Fibroblast of gingiva (primary cell): ENCODE results near the gene ROMO1.
"Not testable (repeated sequence)": the region's sequence is repeated elsewhere in the genome, so short reads cannot be mapped to it uniquely, and the experiment has no call there.

Experiments used
- DNase-seq: peaks from one replicate; pipeline ENCODE4 v3.0.0-alpha.2; 2011; ENCODE audit warnings: low read depth

Gene ROMO1

DNA sequence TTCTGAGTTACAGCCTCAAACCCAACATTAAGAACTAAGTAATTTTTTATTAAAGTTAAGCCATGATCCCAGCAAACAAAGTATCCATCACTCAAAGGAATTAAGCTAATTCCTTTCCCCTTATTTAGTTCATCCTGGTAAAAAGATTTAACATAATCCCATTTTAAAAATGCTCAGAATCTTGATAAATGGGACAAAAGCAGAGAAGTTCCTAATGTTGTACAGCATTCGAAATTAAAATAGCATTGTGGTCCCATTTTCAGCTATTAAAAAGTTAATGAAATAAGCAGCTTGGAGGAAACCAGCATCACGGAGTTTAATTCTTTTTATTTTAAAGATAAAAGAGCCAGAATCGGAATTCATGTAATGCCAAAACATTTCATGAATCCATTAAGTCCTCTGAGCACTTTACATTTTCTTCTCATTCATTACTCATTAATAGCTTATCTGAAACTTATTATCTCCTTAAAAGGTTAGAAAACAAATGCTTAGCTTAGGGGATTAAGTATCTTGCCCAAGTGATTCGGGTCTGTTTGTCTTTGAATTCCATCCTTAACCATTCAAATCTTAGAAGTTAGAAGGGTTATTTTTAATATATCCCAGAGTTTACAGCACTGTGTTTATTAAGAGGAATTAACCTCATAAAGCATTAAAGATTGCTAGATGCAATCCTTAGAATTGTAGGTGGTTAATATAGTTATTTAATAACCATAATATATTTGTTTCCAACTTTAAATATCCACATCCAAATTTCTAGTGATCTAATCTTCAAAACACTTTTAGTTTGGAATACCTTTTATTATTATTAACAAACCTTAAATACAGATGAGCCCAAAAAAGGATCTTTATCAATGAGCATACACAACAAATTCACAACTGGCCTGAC lies 31.6 kb downstream of the ROMO1 start:
- no peak for DNase-seq

DNA sequence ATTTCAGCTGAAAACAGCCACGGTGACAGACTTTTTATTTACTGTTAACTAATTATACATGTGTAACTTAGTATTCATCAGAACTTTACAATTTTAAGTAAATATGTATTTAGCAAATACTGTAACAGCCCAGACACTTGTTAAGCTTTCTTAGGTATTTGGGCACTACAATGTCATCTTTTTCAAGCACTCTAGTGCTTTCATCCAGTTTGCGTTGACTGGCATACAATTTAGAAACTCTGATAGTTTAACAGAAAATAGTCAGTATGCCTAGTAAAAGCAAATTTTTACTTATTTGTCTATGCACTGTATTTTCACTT lies 32.2 kb downstream of the ROMO1 start:
- no peak for DNase-seq

DNA sequence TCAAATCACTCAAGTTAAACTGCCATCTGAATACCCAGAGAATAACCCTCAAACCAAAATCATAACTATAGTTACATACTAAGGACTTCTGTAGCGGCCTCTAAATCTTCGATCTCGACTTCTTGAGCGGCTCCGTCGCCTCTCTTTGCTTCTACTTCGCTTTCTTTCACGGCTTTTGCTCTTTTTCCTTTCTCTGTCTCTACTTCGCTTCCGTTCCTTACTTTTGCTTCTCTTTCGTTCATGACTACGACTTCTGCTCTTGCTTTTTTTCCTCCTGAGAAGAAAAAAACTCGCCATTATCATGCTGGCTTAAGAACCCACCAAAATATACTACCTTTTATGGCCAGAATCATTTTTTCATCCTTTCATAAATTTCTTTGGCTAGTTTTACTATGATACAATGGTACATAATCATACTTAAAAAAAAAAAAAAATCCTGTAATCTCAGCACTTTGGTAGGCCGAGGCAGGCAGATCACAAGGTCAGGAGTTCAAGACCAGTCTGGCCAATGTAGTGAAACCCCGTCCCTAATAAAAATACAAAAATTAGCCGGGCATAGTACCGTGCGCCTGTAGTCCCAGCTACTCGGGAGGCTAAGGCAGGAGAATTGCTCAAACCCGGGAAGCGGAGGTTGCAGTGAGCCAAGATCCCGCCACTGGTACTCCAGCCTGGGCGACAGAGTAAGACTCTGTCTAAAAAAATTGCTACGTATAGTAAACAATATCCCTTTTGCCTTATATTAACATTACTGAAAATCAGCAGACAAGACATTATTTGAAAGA lies 32.8 kb downstream of the ROMO1 start:
- DNase-seq: no peak

DNA sequence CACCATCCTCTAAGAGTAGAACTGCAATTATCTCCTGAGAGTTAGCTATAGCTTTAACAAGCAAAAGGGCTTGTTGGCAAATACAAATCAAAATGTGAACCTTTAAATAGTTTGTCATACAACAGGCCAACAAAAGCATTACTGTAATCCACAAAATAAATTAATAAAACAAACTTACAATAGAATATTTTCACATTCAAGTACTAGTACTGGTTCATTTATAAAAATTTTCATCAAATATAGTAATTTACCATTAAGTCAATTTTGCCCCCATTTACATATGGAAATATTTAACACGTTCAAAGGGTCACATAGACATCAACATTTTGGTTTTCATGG lies 33.4 kb downstream of the ROMO1 start:
- DNase-seq: no peak

DNA sequence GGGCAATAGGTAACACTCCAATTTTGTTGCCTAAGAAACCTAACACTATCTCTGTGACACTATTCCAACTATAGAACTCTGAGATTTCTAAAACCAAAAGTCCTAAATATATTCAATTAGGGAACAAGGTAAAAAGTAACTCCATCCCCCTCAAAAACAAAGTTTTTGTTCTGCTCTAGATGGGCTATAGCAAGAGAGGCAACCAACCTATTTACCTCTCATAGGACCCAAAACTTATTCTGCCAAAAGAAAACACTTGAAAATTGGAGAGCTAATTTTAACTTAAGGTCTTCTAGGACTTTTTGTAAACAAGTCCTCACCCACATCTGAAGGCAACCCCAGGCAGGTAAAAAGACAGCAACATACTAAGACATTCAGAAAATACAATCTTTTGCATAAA lies 35.2 kb downstream of the ROMO1 start:
- no peak for DNase-seq

DNA sequence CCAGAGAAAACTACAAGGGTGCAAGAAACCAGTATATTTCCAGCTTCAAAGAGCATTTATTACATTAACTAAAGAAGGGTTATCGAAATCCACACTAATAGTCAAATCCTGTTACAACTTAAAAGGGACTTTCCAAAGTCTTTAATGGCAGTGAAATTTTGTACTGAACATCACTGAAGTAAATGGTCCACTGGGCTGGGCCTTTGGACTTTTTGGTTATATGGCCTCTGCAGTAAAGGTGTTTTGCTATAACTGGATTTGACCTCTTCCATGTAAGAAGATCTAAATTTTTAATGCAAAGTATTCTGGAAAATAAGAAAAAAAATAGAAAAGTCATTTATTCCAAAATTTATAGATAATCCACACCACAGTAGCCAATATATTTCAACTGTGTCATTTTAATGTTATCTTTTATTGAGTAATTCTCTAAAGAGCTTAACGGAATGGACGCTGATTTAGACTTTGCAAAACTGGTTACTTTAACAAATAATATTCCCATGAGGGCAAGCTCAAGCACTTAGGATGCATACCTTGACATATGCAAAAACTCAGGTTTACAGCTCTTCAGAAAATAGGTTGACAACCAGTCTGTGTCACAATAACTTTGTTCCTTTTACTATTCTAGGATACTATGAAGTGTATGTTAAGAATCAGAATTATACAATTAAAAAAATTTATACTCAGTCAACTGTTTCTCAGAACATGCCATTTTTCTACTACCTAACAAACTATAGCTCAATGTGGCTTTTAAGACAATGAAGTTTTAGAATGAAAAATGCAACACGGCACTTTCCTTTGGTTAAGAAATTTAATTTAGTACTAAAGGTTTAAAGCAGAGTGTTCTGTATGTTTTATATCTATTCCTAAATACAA lies 35.8 kb downstream of the ROMO1 start:
- no peak for DNase-seq

DNA sequence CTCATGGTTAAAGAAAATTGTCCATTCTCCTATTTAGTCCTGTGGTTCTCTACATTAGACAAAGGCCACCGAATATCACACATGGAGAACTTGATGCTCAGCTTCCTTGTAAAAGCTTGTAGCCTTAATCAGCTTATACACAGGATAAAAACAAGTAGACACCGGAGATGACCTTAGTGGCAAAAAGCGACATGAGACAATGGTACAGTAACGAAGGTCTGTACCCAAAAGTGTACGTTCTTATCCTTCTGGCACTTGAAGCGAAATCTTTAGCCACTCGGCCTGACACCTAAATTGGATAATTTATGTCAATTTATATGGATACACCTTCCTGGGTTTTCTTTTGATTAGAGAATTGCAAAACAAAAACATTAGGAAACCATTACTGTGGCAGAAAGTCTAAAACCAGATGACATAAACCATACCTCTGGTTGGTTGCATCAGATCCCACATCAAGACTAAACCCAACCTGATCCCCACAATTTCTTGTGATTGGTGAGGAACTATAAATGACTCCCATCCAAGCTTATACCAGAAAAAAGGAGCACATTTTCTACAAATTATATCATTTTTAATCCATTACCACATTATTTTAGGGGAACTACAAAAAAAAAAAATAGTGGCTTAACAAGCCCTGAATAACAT lies 36.7 kb downstream of the ROMO1 start:
- peak; percentile 36 for DNase-seq

DNA sequence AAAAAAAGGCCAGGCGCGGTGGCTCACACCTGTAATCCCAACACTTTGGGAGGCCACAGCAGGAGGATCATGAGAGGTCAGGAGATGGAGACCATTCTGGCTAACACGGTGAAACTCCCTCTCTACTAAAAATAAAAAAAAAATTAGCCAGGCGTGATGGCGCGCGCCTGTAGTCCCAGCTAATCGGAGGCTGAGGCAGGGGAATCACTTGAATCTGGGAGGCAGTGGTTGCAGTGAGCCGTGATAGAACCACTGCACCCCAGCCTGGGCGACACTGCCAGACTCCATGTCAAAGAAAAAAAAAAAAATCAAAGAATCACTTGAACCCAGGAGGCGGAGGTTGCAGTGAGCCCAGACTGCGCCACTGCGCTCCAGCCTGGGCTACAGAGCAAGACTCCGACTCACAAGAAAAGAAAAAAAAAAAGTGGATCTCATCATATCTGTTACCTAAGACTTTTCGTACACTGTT lies 38.7 kb downstream of the ROMO1 start:
- DNase-seq: no peak

DNA sequence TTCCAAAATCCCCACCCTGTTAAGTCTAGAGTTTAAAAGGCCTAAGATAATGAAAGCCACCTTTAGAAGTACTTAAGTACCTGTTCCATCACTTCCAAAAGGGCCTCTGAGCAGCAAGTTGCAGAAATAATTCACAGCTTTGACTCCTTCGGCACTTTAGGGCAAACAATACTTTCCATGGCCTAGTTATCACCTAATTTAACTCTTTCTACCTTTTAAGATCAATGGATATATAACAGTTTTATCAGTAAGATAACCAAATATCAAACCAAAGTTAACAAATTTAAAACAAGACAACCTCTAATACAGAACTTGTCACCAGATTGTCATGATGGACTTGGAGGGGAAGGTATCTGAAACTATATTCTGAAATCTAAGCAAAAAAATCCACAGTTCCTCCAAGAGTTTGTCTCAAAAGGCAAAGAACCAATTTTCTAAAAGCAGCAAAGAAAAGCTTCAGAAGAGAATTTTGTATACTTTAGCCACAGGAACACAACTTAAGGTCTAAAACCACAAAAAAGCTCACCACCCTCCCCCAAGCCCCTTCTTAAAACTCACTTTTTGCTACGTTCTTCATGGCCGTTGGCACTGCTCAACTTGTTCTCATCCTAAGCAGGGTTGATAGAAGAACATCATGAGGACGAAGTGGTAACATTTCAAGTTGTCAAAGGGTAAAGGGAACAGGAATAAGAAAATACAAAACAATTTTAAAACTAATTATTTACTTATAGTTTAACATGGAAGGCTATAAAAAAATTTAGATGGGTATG lies 39.4 kb downstream of the ROMO1 start:
- DNase-seq: no peak

DNA sequence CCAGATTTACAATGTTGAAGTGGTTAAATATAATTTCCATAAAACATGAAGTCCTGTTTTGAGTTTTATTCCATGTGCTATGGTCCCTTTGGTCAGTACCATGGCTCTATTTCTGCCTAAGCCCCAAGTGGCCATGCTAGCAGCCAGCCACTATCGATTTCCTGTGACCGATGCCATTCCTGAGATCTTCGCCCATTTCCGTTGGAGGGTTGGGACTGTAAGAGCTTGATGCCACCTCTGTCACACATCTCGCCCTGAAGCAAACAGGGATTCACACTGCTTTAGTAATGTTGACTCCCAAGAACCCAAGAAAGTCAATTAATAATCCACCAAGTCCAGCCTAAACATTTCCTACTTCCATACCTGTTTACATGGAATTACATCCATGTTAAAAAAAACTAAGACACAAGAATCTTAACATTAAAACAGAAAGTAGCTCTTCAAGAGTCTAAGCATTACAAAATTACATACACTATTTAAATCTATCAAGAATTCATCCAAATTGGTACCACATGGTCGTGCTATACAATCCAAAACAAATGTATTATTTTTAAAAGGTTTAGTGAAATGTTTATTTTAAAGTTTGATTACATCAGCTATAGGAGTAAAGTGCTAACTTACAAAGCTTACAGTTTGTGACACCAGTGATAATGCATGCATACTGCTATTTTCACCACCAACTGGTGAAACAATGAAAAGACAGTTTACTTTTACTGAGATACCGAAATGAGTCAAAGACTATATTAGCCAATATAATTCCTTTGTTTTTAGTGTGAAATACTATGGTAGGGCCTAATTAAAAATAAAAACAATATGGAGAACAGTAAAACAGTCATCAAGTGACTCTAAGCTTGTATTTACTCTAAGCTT lies 40.3 kb downstream of the ROMO1 start:
- DNase-seq: peak; percentile 54

DNA sequence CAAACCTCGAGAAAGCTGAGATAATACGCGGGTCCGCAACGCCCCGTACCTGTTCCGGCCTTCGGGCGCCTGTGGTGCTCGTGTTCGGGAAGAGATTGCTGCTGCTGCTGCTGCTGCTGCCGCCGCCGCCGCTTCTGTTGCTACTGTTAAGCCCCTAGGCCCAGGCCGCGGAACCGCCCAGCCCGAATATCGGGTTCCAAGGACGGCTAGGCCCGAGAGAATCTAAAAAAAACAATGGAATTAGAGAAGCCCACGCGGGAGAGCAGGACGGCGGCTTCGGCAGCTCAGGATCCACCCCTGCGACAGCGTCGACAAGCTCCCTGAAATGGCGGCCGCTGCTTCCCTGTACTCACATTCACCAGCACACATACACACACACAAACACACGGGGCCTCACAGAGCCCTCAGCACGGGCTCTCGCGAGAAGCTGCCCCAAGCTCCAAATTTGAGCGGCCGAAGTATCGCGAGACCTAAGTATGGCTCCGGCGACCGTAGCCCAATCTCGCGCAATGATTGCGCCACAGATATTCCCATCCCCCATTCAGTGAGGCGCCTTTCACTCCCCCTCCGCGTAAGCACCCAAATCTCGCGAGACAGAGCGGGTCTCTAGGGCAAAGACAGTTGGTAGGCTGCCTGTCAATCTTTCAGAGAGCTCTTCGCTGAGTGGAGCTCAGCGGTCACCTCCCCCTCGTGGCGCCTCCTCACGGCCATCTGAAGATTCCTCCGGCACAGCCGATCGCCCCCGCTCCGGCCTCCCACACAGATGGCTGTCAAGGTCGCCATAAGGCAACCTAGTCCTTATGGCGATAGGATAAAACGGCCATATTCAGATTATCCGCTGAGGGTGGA lies 42.9 kb downstream of the ROMO1 start, which contains the start of gene RBM39:
Gene RBM39 (minus strand): TSS at position 369 of the 849 bp plus-strand sequence. CDS start 1,386 bp downstream, outside the sequence.
- peak; percentile 100 for DNase-seq

DNA sequence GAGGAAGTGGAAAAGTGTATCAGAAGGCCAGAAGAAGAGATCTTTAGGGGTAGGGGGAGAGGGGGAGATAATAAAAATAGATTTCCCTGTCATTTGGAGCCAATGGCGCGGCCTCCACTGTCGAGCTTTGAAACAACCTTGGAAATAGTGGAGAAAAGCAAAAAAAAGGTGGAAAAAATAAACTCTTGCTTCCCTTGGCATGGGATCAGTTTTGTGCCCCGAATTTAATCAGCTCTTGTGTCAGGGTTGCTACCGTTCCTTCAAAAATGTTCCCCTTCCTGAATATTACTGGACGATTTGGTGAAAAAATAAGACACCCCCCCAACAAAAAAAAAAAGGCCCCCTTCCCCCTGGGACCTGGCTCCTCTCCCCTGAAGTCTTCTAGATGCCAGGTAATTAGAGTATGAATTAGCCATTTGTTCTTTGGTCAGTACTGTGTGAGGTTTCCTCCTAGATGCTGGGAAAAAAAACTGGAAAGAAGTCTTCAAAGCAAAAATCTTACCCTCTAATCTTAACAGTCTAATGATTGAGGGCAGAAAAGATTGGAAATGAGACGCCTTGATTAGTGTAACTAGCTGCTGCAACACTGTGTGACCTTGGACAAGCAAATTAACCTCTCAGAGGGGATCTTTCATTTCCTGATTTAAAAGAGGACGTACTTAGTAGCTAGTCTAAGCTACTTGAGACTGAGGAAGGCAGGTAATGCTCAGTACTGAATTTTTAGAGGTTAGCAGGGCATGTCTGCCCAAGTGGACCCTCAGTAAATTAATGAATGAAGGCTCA lies 43.7 kb downstream of the ROMO1 start:
- no peak for DNase-seq

DNA sequence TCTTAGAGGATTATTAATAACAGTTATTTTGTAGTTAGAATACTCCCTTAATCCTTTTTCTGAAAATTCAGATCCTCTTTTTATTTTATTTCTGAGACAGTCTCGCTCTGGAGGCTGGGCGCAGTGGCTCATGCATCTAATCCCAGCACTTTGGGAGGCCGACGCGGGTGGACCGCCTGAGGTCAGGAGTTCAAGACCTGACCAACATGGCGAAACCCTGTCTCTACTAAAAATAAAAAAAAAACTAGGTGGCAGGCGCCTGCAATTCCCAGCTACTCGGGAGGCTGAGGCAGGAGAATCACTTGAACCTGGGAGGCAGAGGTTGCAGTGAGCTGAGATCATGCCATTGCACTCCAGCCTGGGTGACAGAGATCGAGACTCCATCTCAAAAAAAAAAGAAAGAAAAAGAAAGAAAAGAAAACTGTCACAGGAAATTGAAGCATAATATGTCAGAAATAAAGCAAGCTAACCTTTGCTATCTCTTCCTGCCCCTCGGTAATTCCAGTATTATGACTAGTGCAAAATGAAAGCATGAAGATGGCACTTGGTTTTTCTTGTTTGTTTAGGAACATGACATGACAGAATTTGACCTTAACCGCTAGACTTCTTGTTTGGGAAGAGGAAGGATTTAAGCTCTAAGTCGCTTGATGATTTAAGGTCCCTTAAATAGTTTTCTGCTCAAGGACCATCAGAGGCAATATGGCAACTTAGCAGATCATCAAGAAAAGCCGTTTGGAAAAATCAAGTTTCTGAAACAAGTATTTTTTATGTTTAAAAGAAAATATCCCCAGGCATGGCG lies 44.7 kb downstream of the ROMO1 start:
- no peak for DNase-seq

DNA sequence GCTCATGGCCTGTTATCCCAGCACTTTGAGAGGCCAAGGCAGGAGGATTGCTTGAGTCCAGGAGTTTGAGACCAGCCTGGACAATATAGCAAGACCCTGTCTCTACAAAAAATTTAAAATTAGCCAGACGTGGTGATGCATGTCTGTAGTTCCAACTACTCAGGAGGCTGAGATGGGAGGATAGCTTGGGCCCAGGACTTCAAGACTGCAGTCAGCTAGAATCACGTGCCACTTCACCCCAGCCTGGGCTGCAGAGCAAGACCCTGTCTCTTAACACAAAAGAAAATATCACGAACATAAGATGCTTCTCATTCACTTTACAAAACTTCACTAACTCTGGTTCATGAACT lies 45.3 kb downstream of the ROMO1 start:
- DNase-seq: not testable (repeated sequence)
